T-cell (primary cell): Measurements from ENCODE around the gene RAB23. TPM values are rescaled to one million over a fixed set of nuclear protein-coding genes. Genes with fewer than 3 reads are reported as not detected.

ENCODE experiments used
- ATAC-seq, 4 experiments: fragments of 200-7000 bp in 3 of 4; fragments of 150-1000 bp in 1 of 4; cut with Tn5 transposase; replicated peaks in 1 of 4; 1 replicate in 3 of 4; 2 replicates in 1 of 4; pipeline ENCODE4 v1.10.0; 2021; ENCODE audit warnings: moderate library complexity in 3 of 4, mild to moderate bottlenecking in 2 of 4, moderate number of reproducible peaks in 1 of 4
- CTCF ChIA-PET, 2 donors: fragments of 300-600 bp; sonication (Branson Sonifier 250); formaldehyde crosslinking; loops; one replicate each; lab custom pipeline; 2022; ENCODE audit warnings: antibody characterized with exemption in 2 of 2; lab: Charles Lee
- POLR2A ChIA-PET, 2 donors: fragments of 300-600 bp; sonication (Branson Sonifier 250); formaldehyde crosslinking; loops; one replicate each; lab custom pipeline; 2022; ENCODE audit warnings: antibody characterized with exemption in 2 of 2; lab: Charles Lee
- DNase-seq, 35 experiments: peaks; one replicate each; pipeline versions ENCODE4 v3.0.0 to v3.0.0-alpha.2; 2013 to 2023
- H3K27ac ChIP-seq: one replicate; pipeline ENCODE4 v1.5.1; 2013; ENCODE audit warnings: low read length
- H3K27me3 ChIP-seq, 2 experiments: replicated peaks in 1 of 2; 1 replicate in 1 of 2; 2 replicates in 1 of 2; pipeline versions ENCODE4 v1.6.1 to v1.7.0; 2013; ENCODE audit warnings: low read length in 1 of 2, mixed read lengths in 1 of 2; ENCODE audit not compliant: control insufficient read depth in 2 of 2, insufficient read depth in 2 of 2; ENCODE audit errors: extremely low read depth in 1 of 2
- H3K36me3 ChIP-seq, 2 donors: 1 replicate in 1 of 2; 2 replicates in 1 of 2; pipeline versions ENCODE4 v1.6.1 to v1.7.0; 2013; ENCODE audit warnings: low read length in 1 of 2; ENCODE audit not compliant: control insufficient read depth in 2 of 2, insufficient read depth in 1 of 2; ENCODE audit errors: extremely low read depth in 1 of 2
- H3K4me1 ChIP-seq, 2 experiments: 1 replicate in 1 of 2; 2 replicates in 1 of 2; pipeline versions ENCODE4 v1.6.1 to v1.7.0; 2013; ENCODE audit warnings: low read length in 2 of 2, mixed read lengths in 1 of 2; ENCODE audit not compliant: insufficient read depth in 2 of 2, control insufficient read depth in 1 of 2; ENCODE audit errors: extremely low read depth in 1 of 2
- H3K4me3 ChIP-seq, 2 donors: 1 replicate in 1 of 2; 2 replicates in 1 of 2; pipeline versions ENCODE4 v1.5.1 to v1.7.0; 2013; ENCODE audit warnings: mild to moderate bottlenecking in 2 of 2, low read length in 1 of 2, moderate library complexity in 1 of 2; ENCODE audit not compliant: control insufficient read depth in 1 of 2; ENCODE audit errors: extremely low read depth in 1 of 2
- H3K9me3 ChIP-seq: 2 replicates; pipeline ENCODE4 v1.7.0; 2013
- H3K27ac Mint-ChIP-seq, 2 donors: one replicate each; pipeline ENCODE4 v1.8.0; 2020 to 2021; ENCODE audit warnings: mild to moderate bottlenecking in 2 of 2, mixed read lengths in 2 of 2
- H3K27me3 Mint-ChIP-seq, 2 donors: one replicate each; pipeline ENCODE4 v1.8.0; 2021 to 2022; ENCODE audit warnings: mixed read lengths in 2 of 2
- H3K36me3 Mint-ChIP-seq: one replicate; pipeline ENCODE4 v1.8.0; 2021; ENCODE audit warnings: mixed read lengths
- H3K4me1 Mint-ChIP-seq, 3 donors: one replicate each; pipeline ENCODE4 v1.8.0; 2020 to 2022; ENCODE audit warnings: mixed read lengths in 3 of 3, mild to moderate bottlenecking in 1 of 3
- H3K4me3 Mint-ChIP-seq, 3 donors: one replicate each; pipeline ENCODE4 v1.8.0; 2020 to 2022; ENCODE audit warnings: mild to moderate bottlenecking in 3 of 3, mixed read lengths in 3 of 3, moderate library complexity in 3 of 3
- H3K9me3 Mint-ChIP-seq, 3 donors: one replicate each; pipeline ENCODE4 v1.8.0; 2020 to 2022; ENCODE audit warnings: mixed read lengths in 3 of 3
- WGBS: methylation state at CpG from one replicate; pipeline ENCODE4 v1.1.5; 2013; ENCODE audit warnings: missing lambda C conversion rate; ENCODE audit not compliant: insufficient coverage; 5-methylcytosine and 5-hydroxymethylcytosine counted together
- total RNA-seq, 35 experiments: library from RNA in 6 of 35; stranded (reverse) in 6 of 35; fragments of 120-200 nt in 1 of 35; gene quantifications; one replicate each; pipeline versions ENCODE4 v1.2.1 to v1.2.4 and lab custom pipeline; 2013 to 2026

The RAB23 gene
- total RNA-seq, 5 donors from 2014 or later (not counting 1 experiment from before 2014, with no cell fraction given), result 0.23 to 1.6 (median 0.82) TPM

GRCh38 chr6:57255451-57256169 is 33.5 kb upstream of the RAB23 start:
- Mint-ChIP-seq H3K4me3 (no peak overlapping the region), H3K4me1 (no peaks in the 10 kb centered on the region), H3K27ac (no peak overlapping the region), H3K27me3 (no peaks in the 10 kb centered on the region), H3K9me3 (no peaks in the 10 kb centered on the region), H3K36me3 (no peaks in the 10 kb centered on the region)
- Histone ChIP-seq H3K27ac (no peak overlapping the region), H3K4me3 (no peak overlapping the region), H3K4me1 (no peaks in the 10 kb centered on the region), H3K9me3 (no peaks in the 10 kb centered on the region), H3K36me3 (no peaks in the 10 kb centered on the region), H3K27me3 (no peaks in the 10 kb centered on the region)
- ATAC-seq (no peak), DNase-seq (no peak)
- CTCF ChIA-PET, result no interaction called here
- POLR2A ChIA-PET, result no interaction called here
- no CpG with 5 or more reads among the region's 4 CpGs for WGBS

- no peaks in the 10 kb centered on the region for H3K9me3 ChIP-seq
- H3K36me3 Mint-ChIP-seq, result no peaks in the 10 kb centered on the region
- H3K4me1 Mint-ChIP-seq, result no peaks in the 10 kb centered on the region
- WGBS, result 83% methylated on average over 4 of the region's 4 CpGs
- H3K27ac ChIP-seq, result no peak overlapping the region
- H3K9me3 Mint-ChIP-seq, result no peaks in the 10 kb centered on the region
- CTCF ChIA-PET, result no interaction called here
- H3K4me3 Mint-ChIP-seq, result no peak overlapping the region
- H3K4me3 ChIP-seq, result no peak overlapping the region
- DNase-seq, result no peak
- no peak for ATAC-seq
- no peaks in the 10 kb centered on the region for H3K4me1 ChIP-seq
- no peaks in the 10 kb centered on the region for H3K27me3 Mint-ChIP-seq
- no peaks in the 10 kb centered on the region for H3K27me3 ChIP-seq
- H3K36me3 ChIP-seq, result no peaks in the 10 kb centered on the region
- no peak overlapping the region for H3K27ac Mint-ChIP-seq
- POLR2A ChIA-PET, result no interaction called here
Observed at GRCh38 chr6:57254055-57254717, 32.1 kb upstream of the RAB23 start.

- ATAC-seq, result no peak
- Histone ChIP-seq H3K27me3 (no peaks in the 10 kb centered on the region), H3K27ac (no peak overlapping the region), H3K4me1 (no peaks in the 10 kb centered on the region), H3K36me3 (no peaks in the 10 kb centered on the region), H3K4me3 (no peak overlapping the region), H3K9me3 (no peaks in the 10 kb centered on the region)
- POLR2A ChIA-PET, result no interaction called here
- Mint-ChIP-seq H3K36me3 (no peaks in the 10 kb centered on the region), H3K4me1 (no peaks in the 10 kb centered on the region), H3K4me3 (no peak overlapping the region), H3K9me3 (no peaks in the 10 kb centered on the region), H3K27ac (no peak overlapping the region), H3K27me3 (no peaks in the 10 kb centered on the region)
- WGBS, result no CpG with 5 or more reads among the region's 1 CpG
- CTCF ChIA-PET, result no interaction called here
- no peak for DNase-seq
Observed at GRCh38 chr6:57252975-57253374, 30.9 kb upstream of the RAB23 start.

GRCh38 chr6:57252137-57252536 is 30.0 kb upstream of the RAB23 start:
- Mint-ChIP-seq H3K27me3 (no peaks in the 10 kb centered on the region), H3K27ac (no peak overlapping the region), H3K9me3 (no peaks in the 10 kb centered on the region), H3K36me3 (no peaks in the 10 kb centered on the region), H3K4me1 (no peaks in the 10 kb centered on the region), H3K4me3 (no peak overlapping the region)
- Histone ChIP-seq H3K9me3 (no peaks in the 10 kb centered on the region), H3K27ac (no peak overlapping the region), H3K4me3 (no peak overlapping the region), H3K4me1 (no peaks in the 10 kb centered on the region), H3K36me3 (no peaks in the 10 kb centered on the region), H3K27me3 (no peaks in the 10 kb centered on the region)
- ChIA-PET CTCF (no interaction called here), POLR2A (no interaction called here)
- WGBS, result 93% methylated on average over 6 of the region's 9 CpGs
- ATAC-seq, result no peak
- no peak for DNase-seq

GRCh38 chr6:57250348-57250747 is 28.2 kb upstream of the RAB23 start:
- 73% methylated on average over 2 of the region's 4 CpGs for WGBS
- DNase-seq (no peak), ATAC-seq (no peak)
- no peaks in the 10 kb centered on the region for H3K36me3 Mint-ChIP-seq
- ChIA-PET CTCF (no interaction called here), POLR2A (no interaction called here)
- no peaks in the 10 kb centered on the region for H3K4me1 Mint-ChIP-seq
- H3K27me3 Mint-ChIP-seq, result no peaks in the 10 kb centered on the region
- H3K36me3 ChIP-seq, result no peaks in the 10 kb centered on the region
- no peak overlapping the region for H3K4me3 Mint-ChIP-seq
- no peak overlapping the region for H3K4me3 ChIP-seq
- H3K4me1 ChIP-seq, result no peaks in the 10 kb centered on the region
- H3K9me3 Mint-ChIP-seq, result no peaks in the 10 kb centered on the region
- H3K27ac ChIP-seq, result no peak overlapping the region
- H3K27me3 ChIP-seq, result no peaks in the 10 kb centered on the region
- H3K9me3 ChIP-seq, result no peaks in the 10 kb centered on the region
- H3K27ac Mint-ChIP-seq, result no peak overlapping the region

GRCh38 chr6:57248311-57248895 is 26.3 kb upstream of the RAB23 start:
- Mint-ChIP-seq H3K9me3 (no peaks in the 10 kb centered on the region), H3K27me3 (no peaks in the 10 kb centered on the region), H3K4me3 (no peak overlapping the region), H3K27ac (no peak overlapping the region), H3K36me3 (no peaks in the 10 kb centered on the region), H3K4me1 (no peaks in the 10 kb centered on the region)
- no peak overlapping the region for H3K4me3 ChIP-seq
- no peaks in the 10 kb centered on the region for H3K4me1 ChIP-seq
- DNase-seq (no peak), ATAC-seq (no peak)
- H3K27me3 ChIP-seq, result no peaks in the 10 kb centered on the region
- H3K9me3 ChIP-seq, result no peaks in the 10 kb centered on the region
- no peaks in the 10 kb centered on the region for H3K36me3 ChIP-seq
- no CpG with 5 or more reads among the region's 2 CpGs for WGBS
- ChIA-PET CTCF (no interaction called here), POLR2A (no interaction called here)
- no peak overlapping the region for H3K27ac ChIP-seq
